Measurements from ENCODE around the gene SIVA1. TPM values are rescaled to one million over a fixed set of nuclear protein-coding genes. Genes with fewer than 3 reads are reported as not detected.

The SIVA1 gene
- polyA plus RNA-seq, 1 donor from 2014 or later, result 195 TPM

GRCh38 chr14:104715416-104715815 lies 37.5 kb upstream of the SIVA1 start:
- Mint-ChIP-seq H3K4me3 (no peak overlapping the region), H3K9me3 (no peaks in the 10 kb centered on the region), H3K36me3 (no peaks in the 10 kb centered on the region), H3K4me1 (peaks cover 0 to 3% (median 0%) of the 10 kb centered on the region in 3 donors), H3K27ac (peak overlapping the region in 1 of 3 donors; percentile 80), H3K27me3 (no peaks in the 10 kb centered on the region)

- Mint-ChIP-seq H3K9me3 (no peaks in the 10 kb centered on the region), H3K27me3 (no peaks in the 10 kb centered on the region), H3K27ac (peak overlapping the region in 1 of 3 donors; percentile 80)
Measured at GRCh38 chr14:104715871-104716270, 37.1 kb upstream of the SIVA1 start.

GRCh38 chr14:104717137-104717536 lies 35.8 kb upstream of the SIVA1 start:
- Mint-ChIP-seq H3K4me3 (no peak overlapping the region), H3K27me3 (no peaks in the 10 kb centered on the region), H3K4me1 (peaks cover 0 to 3% (median 0%) of the 10 kb centered on the region in 3 donors), H3K9me3 (no peaks in the 10 kb centered on the region), H3K27ac (no peak overlapping the region), H3K36me3 (no peaks in the 10 kb centered on the region)

More at GRCh38 chr14:104715871-104716270, 37.1 kb upstream of the SIVA1 start:
- Mint-ChIP-seq H3K36me3 (no peaks in the 10 kb centered on the region), H3K4me1 (peaks cover 0 to 3% (median 0%) of the 10 kb centered on the region in 3 donors), H3K4me3 (no peak overlapping the region)

- H3K27ac Mint-ChIP-seq, result no peak overlapping the region
- H3K36me3 Mint-ChIP-seq, result no peaks in the 10 kb centered on the region
- H3K27me3 Mint-ChIP-seq, result no peaks in the 10 kb centered on the region
- H3K4me3 Mint-ChIP-seq, result peak overlapping the region in 1 of 4 donors; percentile 31
- no peaks in the 10 kb centered on the region for H3K9me3 Mint-ChIP-seq
- H3K4me1 Mint-ChIP-seq, result peaks cover 0 to 3% (median 0%) of the 10 kb centered on the region in 3 donors
Measured at GRCh38 chr14:104717646-104718045, 35.3 kb upstream of the SIVA1 start.

GRCh38 chr14:104718147-104718546 lies 34.8 kb upstream of the SIVA1 start:
- Mint-ChIP-seq H3K4me3 (peak overlapping the region in 1 of 4 donors; percentile 31), H3K27ac (no peak overlapping the region), H3K9me3 (no peaks in the 10 kb centered on the region), H3K4me1 (peaks cover 0 to 3% (median 0%) of the 10 kb centered on the region in 3 donors), H3K36me3 (no peaks in the 10 kb centered on the region), H3K27me3 (no peaks in the 10 kb centered on the region)

GRCh38 chr14:104718871-104719270 lies 34.1 kb upstream of the SIVA1 start:
- H3K27ac Mint-ChIP-seq, result no peak overlapping the region
- H3K36me3 Mint-ChIP-seq, result no peaks in the 10 kb centered on the region
- no peaks in the 10 kb centered on the region for H3K9me3 Mint-ChIP-seq
- no peaks in the 10 kb centered on the region for H3K27me3 Mint-ChIP-seq
- no peak overlapping the region for H3K4me3 Mint-ChIP-seq
- H3K4me1 Mint-ChIP-seq, result peaks cover 0 to 3% (median 0%) of the 10 kb centered on the region in 3 donors

- Mint-ChIP-seq H3K9me3 (no peaks in the 10 kb centered on the region), H3K27me3 (no peaks in the 10 kb centered on the region), H3K27ac (no peak overlapping the region), H3K4me3 (no peak overlapping the region), H3K4me1 (peaks cover 0 to 3% (median 0%) of the 10 kb centered on the region in 3 donors), H3K36me3 (no peaks in the 10 kb centered on the region)
Measured at GRCh38 chr14:104719343-104719742, 33.6 kb upstream of the SIVA1 start.

- no peak overlapping the region for H3K27ac Mint-ChIP-seq
- H3K4me1 Mint-ChIP-seq, result peaks cover 0 to 3% (median 0%) of the 10 kb centered on the region in 3 donors
- no peak overlapping the region for H3K4me3 Mint-ChIP-seq
Measured at GRCh38 chr14:104721505-104722431, 31.2 kb upstream of the SIVA1 start.

GRCh38 chr14:104722938-104723650 lies 29.9 kb upstream of the SIVA1 start:
- Mint-ChIP-seq H3K9me3 (no peaks in the 10 kb centered on the region), H3K4me1 (peaks cover 0 to 2% (median 0%) of the 10 kb centered on the region in 3 donors), H3K36me3 (no peaks in the 10 kb centered on the region), H3K4me3 (peak overlapping the region in 1 of 4 donors; percentile 17), H3K27ac (no peak overlapping the region), H3K27me3 (peaks cover 4% of the 10 kb centered on the region)

More at GRCh38 chr14:104721505-104722431, 31.2 kb upstream of the SIVA1 start:
- no peaks in the 10 kb centered on the region for H3K36me3 Mint-ChIP-seq
- H3K27me3 Mint-ChIP-seq, result no peaks in the 10 kb centered on the region
- no peaks in the 10 kb centered on the region for H3K9me3 Mint-ChIP-seq

GRCh38 chr14:104723651-104724406 lies 29.1 kb upstream of the SIVA1 start, which contains the start of gene ADSS1:
Gene ADSS1 (plus strand): TSS chr14:104724229. CDS start chr14:104724271, 42 bp downstream.
- H3K4me1 Mint-ChIP-seq, result peaks cover 0 to 2% (median 0%) of the 10 kb centered on the region in 3 donors
- H3K27ac Mint-ChIP-seq, result peak within 1 kb of the TSS in 1 of 3 donors; percentile 47
- H3K4me3 Mint-ChIP-seq, result peak within 1 kb of the TSS in 3 of 4 donors; percentile 72 to 85 (median 75)
- peaks cover 4% of the 10 kb centered on the region for H3K27me3 Mint-ChIP-seq
- H3K36me3 Mint-ChIP-seq, result no peaks in the 10 kb centered on the region
- no peaks in the 10 kb centered on the region for H3K9me3 Mint-ChIP-seq

GRCh38 chr14:104724407-104724980 lies 28.5 kb upstream of the SIVA1 start:
- H3K27me3 Mint-ChIP-seq, result peaks cover 4% of the 10 kb centered on the region
- peak overlapping the region in 3 of 4 donors; percentile 44 to 85 (median 57) for H3K4me3 Mint-ChIP-seq
- peaks cover 0 to 2% (median 0%) of the 10 kb centered on the region in 3 donors for H3K4me1 Mint-ChIP-seq
- H3K9me3 Mint-ChIP-seq, result no peaks in the 10 kb centered on the region
- no peaks in the 10 kb centered on the region for H3K36me3 Mint-ChIP-seq
- peak overlapping the region in 1 of 3 donors; percentile 47 for H3K27ac Mint-ChIP-seq

- Mint-ChIP-seq H3K27ac (no peak overlapping the region), H3K4me1 (peaks cover 0 to 2% (median 0%) of the 10 kb centered on the region in 3 donors), H3K36me3 (no peaks in the 10 kb centered on the region)
Measured at GRCh38 chr14:104724981-104725771, 27.8 kb upstream of the SIVA1 start.

GRCh38 chr14:104725772-104726548 lies 27.0 kb upstream of the SIVA1 start:
- Mint-ChIP-seq H3K27ac (peak overlapping the region in 1 of 3 donors; percentile 71), H3K36me3 (no peaks in the 10 kb centered on the region), H3K4me1 (peaks cover 0 to 2% (median 0%) of the 10 kb centered on the region in 3 donors), H3K9me3 (no peaks in the 10 kb centered on the region), H3K4me3 (peak overlapping the region in 1 of 4 donors; percentile 72), H3K27me3 (peaks cover 4% of the 10 kb centered on the region)

More at GRCh38 chr14:104724981-104725771, 27.8 kb upstream of the SIVA1 start:
- peak overlapping the region in 1 of 4 donors; percentile 72 for H3K4me3 Mint-ChIP-seq
- no peaks in the 10 kb centered on the region for H3K9me3 Mint-ChIP-seq
- H3K27me3 Mint-ChIP-seq, result peaks cover 4% of the 10 kb centered on the region

All from IgD-negative memory B cell (primary cell).